A549 (cell line): ENCODE results near the gene KRT7. TPM values are rescaled to one million over a fixed set of nuclear protein-coding genes. Genes with fewer than 3 reads are reported as not detected.

Experiments used
- ATAC-seq, 2 experiments: fragments of 200-7000 bp in 1 of 2; fragments of >200 bp in 1 of 2; cut with Nextera tagmentation in 1 of 2; cut with Tn5 transposase in 1 of 2; 3 replicates each; pipeline versions ENCODE4 v1.8.0 to v1.9.1; 2018 to 2020; ENCODE audit warnings: mild to moderate bottlenecking in 1 of 2, moderate library complexity in 1 of 2
- CTCF ChIA-PET: fragments of 300-600 bp; sonication (Branson Sonifier 250); formaldehyde crosslinking; extraction: SDS; loops from one replicate; lab custom pipeline; 2021; ENCODE audit warnings: antibody characterized with exemption, inconsistent platforms; lab: Yijun Ruan, JAX
- POLR2A ChIA-PET: fragments of 350-600 bp; formaldehyde crosslinking; extraction: SDS; loops from one replicate; lab custom pipeline; 2021; ENCODE audit warnings: antibody characterized with exemption, inconsistent platforms; lab: Yijun Ruan, JAX
- DNase-seq, 2 experiments: peaks; one replicate each; pipeline versions ENCODE4 v3.0.0 to v3.0.0-alpha.2; 2011 to 2016; ENCODE audit warnings: low read depth in 1 of 2, low spot score in 1 of 2
- FAIRE-seq: peaks from 2 replicates; lab custom pipeline; 2011; peaks lifted over from hg19 to GRCh38; lab: Jason Lieb, UNC
- H3K27ac ChIP-seq, 2 experiments: fragments of >200 bp; sonication (Bioruptor Twin); formaldehyde crosslinking; 3 replicates each; pipeline ENCODE4 v1.5.1; 2016 to 2017
- H3K4me1 ChIP-seq: fragments of >200 bp; sonication (Bioruptor Twin); formaldehyde crosslinking; 3 replicates; pipeline ENCODE4 v1.6.1; 2016
- H3K4me2 ChIP-seq: fragments of >200 bp; sonication (Bioruptor Twin); formaldehyde crosslinking; 3 replicates; pipeline ENCODE4 v1.6.1; 2016
- H3K4me3 ChIP-seq: fragments of >200 bp; sonication (Bioruptor Twin); formaldehyde crosslinking; 3 replicates; pipeline ENCODE4 v1.5.1; 2016
- H3K9me3 ChIP-seq: fragments of >200 bp; sonication (Bioruptor Twin); formaldehyde crosslinking; 3 replicates; pipeline ENCODE4 v1.6.1; 2016
- CBX8 ChIP-seq: fragments of 200-600 bp; sonication (generic); IDR thresholded peaks from 2 replicates; pipeline ENCODE4 v1.6.1; 2016
- CEBPB ChIP-seq, 2 experiments: fragments of >200 bp in 1 of 2; sonication (Bioruptor Twin) in 1 of 2; formaldehyde crosslinking in 1 of 2; IDR thresholded peaks; 2 replicates each; pipeline ENCODE4 v1.6.1; 2012 to 2016
- CHD4 ChIP-seq: fragments of 200-600 bp; sonication (generic); IDR thresholded peaks from 2 replicates; pipeline ENCODE4 v1.6.1; 2016; ENCODE audit warnings: antibody characterized with exemption, mild to moderate bottlenecking, borderline replicate concordance
- ESRRA ChIP-seq: fragments of 150-350 bp; IDR thresholded peaks from 2 replicates; pipeline ENCODE4 v1.6.1; 2014; ENCODE audit warnings: mild to moderate bottlenecking, low read length, borderline replicate concordance
- FOSL2 ChIP-seq, 2 experiments: fragments of 450-650 bp in 1 of 2; fragments of >200 bp in 1 of 2; sonication (Bioruptor Twin) in 1 of 2; formaldehyde crosslinking; IDR thresholded peaks; 2 replicates each; pipeline versions ENCODE4 v1.5.0 to v1.6.1; 2016 to 2020; ENCODE audit warnings: mild to moderate bottlenecking in 1 of 2, moderate library complexity in 1 of 2
- HDAC2 ChIP-seq: fragments of 200-600 bp; sonication (generic); IDR thresholded peaks from 2 replicates; pipeline ENCODE4 v1.6.1; 2016
- HEYL ChIP-seq: fragments of 250-450 bp; sonication (Bioruptor Pico); IDR thresholded peaks from 2 replicates; pipeline ENCODE4 v1.8.0; 2021; ENCODE audit warnings: mild to moderate bottlenecking, moderate library complexity
- HOXA7 ChIP-seq: fragments of 250-450 bp; sonication (Bioruptor Pico); IDR thresholded peaks from 2 replicates; pipeline ENCODE4 v1.5.0; 2020; ENCODE audit warnings: mild to moderate bottlenecking, moderate library complexity
- JUN ChIP-seq, 2 experiments: fragments of >200 bp; sonication (Bioruptor Twin); formaldehyde crosslinking; IDR thresholded peaks; 2 replicates in 1 of 2; 3 replicates in 1 of 2; pipeline ENCODE4 v1.6.1; 2016 to 2017
- JUNB ChIP-seq: fragments of >200 bp; sonication (Bioruptor Twin); formaldehyde crosslinking; IDR thresholded peaks from 2 replicates; pipeline ENCODE4 v1.6.1; 2016
- MAFK ChIP-seq: fragments of 450-650 bp; IDR thresholded peaks from 2 replicates; pipeline ENCODE4 v1.6.1; 2014; ENCODE audit not compliant: partially characterized antibody
- MAZ ChIP-seq: fragments of 150-350 bp; IDR thresholded peaks from 2 replicates; pipeline ENCODE4 v1.6.1; 2014; ENCODE audit warnings: antibody characterized with exemption, low read depth, low read length, borderline replicate concordance
- MYC ChIP-seq: IDR thresholded peaks from 2 replicates; pipeline ENCODE4 v1.6.1; 2012; ENCODE audit warnings: mild to moderate bottlenecking, inconsistent platforms, low read length, improper control_type of control experiment, borderline replicate concordance
- NPAS2 ChIP-seq: fragments of 250-450 bp; sonication (Bioruptor Pico); IDR thresholded peaks from 2 replicates; pipeline ENCODE4 v1.8.0; 2022; ENCODE audit warnings: mild to moderate bottlenecking, moderate library complexity, borderline replicate concordance
- POLR2A ChIP-seq: IDR thresholded peaks from 2 replicates; pipeline ENCODE4 v1.6.1; 2012; ENCODE audit warnings: mild to moderate bottlenecking, low read length
- POLR2AphosphoS2 ChIP-seq: conservative IDR thresholded peaks from 2 replicates; pipeline ENCODE4 v1.6.1; 2012; ENCODE audit warnings: low read length, improper control_type of control experiment, inconsistent platforms
- RAD21 ChIP-seq, 2 experiments: fragments of >200 bp in 1 of 2; sonication (Bioruptor Twin) in 1 of 2; formaldehyde crosslinking in 1 of 2; IDR thresholded peaks in 1 of 2; conservative IDR thresholded peaks in 1 of 2; 2 replicates in 1 of 2; 3 replicates in 1 of 2; pipeline ENCODE4 v1.6.1; 2012 to 2018; ENCODE audit warnings: inconsistent platforms in 1 of 2
- RCOR1 ChIP-seq: fragments of 150-350 bp; IDR thresholded peaks from 2 replicates; pipeline ENCODE4 v1.6.1; 2014; ENCODE audit warnings: antibody characterized with exemption, low read length, low read depth
- RFX5 ChIP-seq: fragments of 450-650 bp; IDR thresholded peaks from 2 replicates; pipeline ENCODE4 v1.7.1; 2014; ENCODE audit warnings: antibody characterized with exemption, mild to moderate bottlenecking, moderate library complexity
- RNF2 ChIP-seq: fragments of 200-600 bp; sonication (generic); IDR thresholded peaks from 2 replicates; pipeline ENCODE4 v1.6.1; 2016; ENCODE audit warnings: low read depth, mild to moderate bottlenecking, antibody characterized with exemption, moderate library complexity, borderline replicate concordance
- SMC3 ChIP-seq: fragments of >200 bp; sonication (Bioruptor Twin); formaldehyde crosslinking; IDR thresholded peaks from 3 replicates; pipeline ENCODE4 v1.6.1; 2018; ENCODE audit warnings: inconsistent platforms
- SREBF2 ChIP-seq: fragments of 450-650 bp; IDR thresholded peaks from 2 replicates; pipeline ENCODE4 v1.6.1; 2014; ENCODE audit warnings: mild to moderate bottlenecking, moderate library complexity
- TFCP2L1 ChIP-seq: fragments of 250-450 bp; sonication (Bioruptor Pico); IDR thresholded peaks from 2 replicates; pipeline ENCODE4 v1.5.0; 2021; ENCODE audit warnings: mild to moderate bottlenecking
- TP53 ChIP-seq: fragments of 250-450 bp; sonication (Bioruptor Pico); IDR thresholded peaks from 2 replicates; pipeline ENCODE4 v1.5.0; 2021; ENCODE audit warnings: mild to moderate bottlenecking, moderate library complexity
- WGBS: methylation state at CpG from one replicate; pipeline ENCODE4 v1.1.6; 2017; ENCODE audit errors: missing lambda C conversion rate; 5-methylcytosine and 5-hydroxymethylcytosine counted together
- polyA plus RNA-seq, 4 experiments: library from polyadenylated mRNA; depleted of rRNA in 3 of 4; stranded (reverse); fragments of >200 nt; fragmentation: RNase III in 1 of 4; extraction: RNeasy Plus Mini Kit Qiagen cat#74134 plus additional on column Dnase treatment in 1 of 4; gene quantifications; 2 replicates in 3 of 4; 3 replicates in 1 of 4; pipeline ENCODE4 v1.2.3, GENCODE V29; 2011 to 2017
- TF ChIP-seq, protein P1 (sequence below): IDR thresholded peaks from 2 replicates; pipeline ENCODE4 v1.6.1; 2012; ENCODE audit warnings: low read depth, borderline replicate concordance
- TF ChIP-seq, protein P2 (sequence below): fragments of >200 bp; sonication (Bioruptor Twin); formaldehyde crosslinking; IDR thresholded peaks from 3 replicates; pipeline ENCODE4 v1.6.1; 2016
- TF ChIP-seq, protein P3 (sequence below): fragments of 250-450 bp; sonication (Bioruptor Pico); IDR thresholded peaks from 2 replicates; pipeline ENCODE4 v1.5.0; 2021; ENCODE audit warnings: mild to moderate bottlenecking, moderate library complexity, borderline replicate concordance
- TF ChIP-seq, protein P4 (sequence below): fragments of >200 bp; sonication (Bioruptor Twin); formaldehyde crosslinking; IDR thresholded peaks from 3 replicates; pipeline ENCODE4 v1.5.1; 2016
- TF ChIP-seq, protein P5 (sequence below): fragments of 450-650 bp; IDR thresholded peaks from 2 replicates; pipeline ENCODE4 v1.6.1; 2014; ENCODE audit warnings: antibody characterized with exemption
- TF ChIP-seq, protein P6 (sequence below): fragments of 250-450 bp; sonication (Bioruptor Pico); IDR thresholded peaks from 2 replicates; pipeline ENCODE4 v1.5.0; 2020; ENCODE audit warnings: low read depth, mild to moderate bottlenecking, moderate library complexity
- TF ChIP-seq, protein P7 (sequence below): fragments of 150-350 bp; IDR thresholded peaks from 2 replicates; pipeline ENCODE4 v1.6.1; 2014; ENCODE audit warnings: low read depth, mild to moderate bottlenecking, low read length

Gene KRT7
- polyA plus RNA-seq, 2 of the 4 experiments (the other 2 are of a cell fraction), result 2,623 to 3,055 TPM

DNA sequence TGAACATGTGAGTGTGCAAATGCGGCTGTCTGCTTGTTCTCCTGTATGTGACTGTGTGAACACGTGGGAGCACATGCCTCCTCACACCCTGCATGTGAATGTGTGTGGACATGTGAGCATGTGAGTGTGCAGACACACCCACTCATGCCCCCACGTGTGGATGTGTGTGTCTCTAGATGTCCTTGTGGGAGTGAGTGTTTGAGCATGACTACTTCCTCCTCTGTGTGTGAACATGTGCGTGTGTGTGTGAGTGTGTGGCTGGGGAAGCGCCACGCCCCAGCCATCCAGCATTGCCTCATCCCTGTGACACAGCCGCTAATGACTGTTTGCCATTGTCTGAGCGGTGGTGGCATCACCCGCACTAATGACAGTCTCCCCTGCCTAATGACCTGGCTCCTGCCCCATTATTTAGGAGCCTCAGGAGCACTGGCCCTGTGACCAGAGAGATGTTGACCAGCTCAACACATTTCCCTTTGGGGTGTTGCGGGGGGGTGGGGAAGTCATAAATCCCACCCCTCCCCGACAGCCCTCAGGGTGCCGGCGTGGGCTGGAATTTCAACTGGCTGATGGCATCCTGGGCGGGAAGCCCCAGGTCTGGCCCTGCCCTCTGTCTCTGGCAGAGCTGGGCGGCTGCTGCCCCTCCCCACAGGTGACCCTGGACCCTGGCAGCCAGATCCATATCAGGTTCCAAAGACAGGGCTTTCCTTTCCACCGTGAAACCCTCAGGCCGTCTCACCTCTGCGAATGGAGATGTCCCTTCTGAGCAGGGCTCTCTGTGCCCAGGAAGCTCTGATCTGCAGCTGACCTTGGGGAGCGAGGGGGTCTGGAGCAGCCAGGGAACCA, 29.7 kb upstream of the KRT7 start:
- peak overlapping the region; percentile 60 for H3K4me2 ChIP-seq
- CTCF ChIA-PET, result interaction anchor here (0.6 to 14.1 kb wide), 4 partner anchors 20 to 81 kb away, joined by 3 to 175 read pairs (median 3); no protein-coding TSS in a partner anchor
- TF ChIP-seq, protein P1, sequence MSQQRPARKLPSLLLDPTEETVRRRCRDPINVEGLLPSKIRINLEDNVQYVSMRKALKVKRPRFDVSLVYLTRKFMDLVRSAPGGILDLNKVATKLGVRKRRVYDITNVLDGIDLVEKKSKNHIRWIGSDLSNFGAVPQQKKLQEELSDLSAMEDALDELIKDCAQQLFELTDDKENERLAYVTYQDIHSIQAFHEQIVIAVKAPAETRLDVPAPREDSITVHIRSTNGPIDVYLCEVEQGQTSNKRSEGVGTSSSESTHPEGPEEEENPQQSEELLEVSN, result peak; percentile 73; the same call in 1 of the 2 replicates
- TF ChIP-seq, protein P2, sequence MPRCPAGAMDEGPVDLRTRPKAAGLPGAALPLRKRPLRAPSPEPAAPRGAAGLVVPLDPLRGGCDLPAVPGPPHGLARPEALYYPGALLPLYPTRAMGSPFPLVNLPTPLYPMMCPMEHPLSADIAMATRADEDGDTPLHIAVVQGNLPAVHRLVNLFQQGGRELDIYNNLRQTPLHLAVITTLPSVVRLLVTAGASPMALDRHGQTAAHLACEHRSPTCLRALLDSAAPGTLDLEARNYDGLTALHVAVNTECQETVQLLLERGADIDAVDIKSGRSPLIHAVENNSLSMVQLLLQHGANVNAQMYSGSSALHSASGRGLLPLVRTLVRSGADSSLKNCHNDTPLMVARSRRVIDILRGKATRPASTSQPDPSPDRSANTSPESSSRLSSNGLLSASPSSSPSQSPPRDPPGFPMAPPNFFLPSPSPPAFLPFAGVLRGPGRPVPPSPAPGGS, result peak; percentile 58; the same call in 2 of the 3 replicates
- TF ChIP-seq, protein P3, sequence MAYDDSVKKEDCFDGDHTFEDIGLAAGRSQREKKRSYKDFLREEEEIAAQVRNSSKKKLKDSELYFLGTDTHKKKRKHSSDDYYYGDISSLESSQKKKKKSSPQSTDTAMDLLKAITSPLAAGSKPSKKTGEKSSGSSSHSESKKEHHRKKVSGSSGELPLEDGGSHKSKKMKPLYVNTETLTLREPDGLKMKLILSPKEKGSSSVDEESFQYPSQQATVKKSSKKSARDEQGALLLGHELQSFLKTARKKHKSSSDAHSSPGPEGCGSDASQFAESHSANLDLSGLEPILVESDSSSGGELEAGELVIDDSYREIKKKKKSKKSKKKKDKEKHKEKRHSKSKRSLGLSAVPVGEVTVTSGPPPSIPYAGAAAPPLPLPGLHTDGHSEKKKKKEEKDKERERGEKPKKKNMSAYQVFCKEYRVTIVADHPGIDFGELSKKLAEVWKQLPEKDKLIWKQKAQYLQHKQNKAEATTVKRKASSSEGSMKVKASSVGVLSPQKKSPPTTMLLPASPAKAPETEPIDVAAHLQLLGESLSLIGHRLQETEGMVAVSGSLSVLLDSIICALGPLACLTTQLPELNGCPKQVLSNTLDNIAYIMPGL (CRISPR knock-in tag), result no peak
- TF ChIP-seq RCOR1 (no peak), ESRRA (no peak), RFX5 (no peak), CHD4 (no peak), POLR2A (no peak), SMC3 (no peak; the same call in 2 of the 3 replicates), JUN (IDR thresholded peaks at IDR 0.05) (peak; percentile 74 to 82; a peak in 3 of 5 replicates), SREBF2 (no peak), MYC (peak; percentile 87), NPAS2 (CRISPR knock-in tag) (peak; percentile 87), CBX8 (no peak), POLR2AphosphoS2 (no peak), TP53 (CRISPR knock-in tag) (peak; percentile 87; the same call in 1 of the 2 replicates), MAZ (no peak), HEYL (peak; percentile 47; the same call in 1 of the 2 replicates), TFCP2L1 (CRISPR knock-in tag) (0 out of 2 replicates have a peak, but pooled peaks have one; percentile 15), HDAC2 (no peak), FOSL2 (IDR thresholded peaks at IDR 0.05) (peak; percentile 65), FOSL2 (CRISPR knock-in tag; IDR thresholded peaks at IDR 0.05) (peak; percentile 83), MAFK (no peak), JUNB (peak; percentile 68), CEBPB (IDR thresholded peaks at IDR 0.05) (peak; percentile 89 to 92), RAD21 (conservative IDR thresholded peaks at IDR 0.05 in 1 of 2, IDR thresholded peaks at IDR 0.05 in 1 of 2) (no peak), RNF2 (no peak), HOXA7 (CRISPR knock-in tag) (peak; percentile 86; the same call in 1 of the 2 replicates)
- TF ChIP-seq, protein P4, sequence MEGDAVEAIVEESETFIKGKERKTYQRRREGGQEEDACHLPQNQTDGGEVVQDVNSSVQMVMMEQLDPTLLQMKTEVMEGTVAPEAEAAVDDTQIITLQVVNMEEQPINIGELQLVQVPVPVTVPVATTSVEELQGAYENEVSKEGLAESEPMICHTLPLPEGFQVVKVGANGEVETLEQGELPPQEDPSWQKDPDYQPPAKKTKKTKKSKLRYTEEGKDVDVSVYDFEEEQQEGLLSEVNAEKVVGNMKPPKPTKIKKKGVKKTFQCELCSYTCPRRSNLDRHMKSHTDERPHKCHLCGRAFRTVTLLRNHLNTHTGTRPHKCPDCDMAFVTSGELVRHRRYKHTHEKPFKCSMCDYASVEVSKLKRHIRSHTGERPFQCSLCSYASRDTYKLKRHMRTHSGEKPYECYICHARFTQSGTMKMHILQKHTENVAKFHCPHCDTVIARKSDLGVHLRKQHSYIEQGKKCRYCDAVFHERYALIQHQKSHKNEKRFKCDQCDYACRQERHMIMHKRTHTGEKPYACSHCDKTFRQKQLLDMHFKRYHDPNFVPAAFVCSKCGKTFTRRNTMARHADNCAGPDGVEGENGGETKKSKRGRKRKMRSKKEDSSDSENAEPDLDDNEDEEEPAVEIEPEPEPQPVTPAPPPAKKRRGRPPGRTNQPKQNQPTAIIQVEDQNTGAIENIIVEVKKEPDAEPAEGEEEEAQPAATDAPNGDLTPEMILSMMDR, result no peak
- TF ChIP-seq, protein P5, sequence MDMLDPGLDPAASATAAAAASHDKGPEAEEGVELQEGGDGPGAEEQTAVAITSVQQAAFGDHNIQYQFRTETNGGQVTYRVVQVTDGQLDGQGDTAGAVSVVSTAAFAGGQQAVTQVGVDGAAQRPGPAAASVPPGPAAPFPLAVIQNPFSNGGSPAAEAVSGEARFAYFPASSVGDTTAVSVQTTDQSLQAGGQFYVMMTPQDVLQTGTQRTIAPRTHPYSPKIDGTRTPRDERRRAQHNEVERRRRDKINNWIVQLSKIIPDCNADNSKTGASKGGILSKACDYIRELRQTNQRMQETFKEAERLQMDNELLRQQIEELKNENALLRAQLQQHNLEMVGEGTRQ, result peak; percentile 80
- TF ChIP-seq, protein P6, sequence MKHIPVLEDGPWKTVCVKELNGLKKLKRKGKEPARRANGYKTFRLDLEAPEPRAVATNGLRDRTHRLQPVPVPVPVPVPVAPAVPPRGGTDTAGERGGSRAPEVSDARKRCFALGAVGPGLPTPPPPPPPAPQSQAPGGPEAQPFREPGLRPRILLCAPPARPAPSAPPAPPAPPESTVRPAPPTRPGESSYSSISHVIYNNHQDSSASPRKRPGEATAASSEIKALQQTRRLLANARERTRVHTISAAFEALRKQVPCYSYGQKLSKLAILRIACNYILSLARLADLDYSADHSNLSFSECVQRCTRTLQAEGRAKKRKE (CRISPR knock-in tag), result peak; percentile 94
- TF ChIP-seq, protein P7, sequence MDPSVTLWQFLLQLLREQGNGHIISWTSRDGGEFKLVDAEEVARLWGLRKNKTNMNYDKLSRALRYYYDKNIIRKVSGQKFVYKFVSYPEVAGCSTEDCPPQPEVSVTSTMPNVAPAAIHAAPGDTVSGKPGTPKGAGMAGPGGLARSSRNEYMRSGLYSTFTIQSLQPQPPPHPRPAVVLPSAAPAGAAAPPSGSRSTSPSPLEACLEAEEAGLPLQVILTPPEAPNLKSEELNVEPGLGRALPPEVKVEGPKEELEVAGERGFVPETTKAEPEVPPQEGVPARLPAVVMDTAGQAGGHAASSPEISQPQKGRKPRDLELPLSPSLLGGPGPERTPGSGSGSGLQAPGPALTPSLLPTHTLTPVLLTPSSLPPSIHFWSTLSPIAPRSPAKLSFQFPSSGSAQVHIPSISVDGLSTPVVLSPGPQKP, result no peak

More for the DNA sequence above, 29.7 kb upstream of the KRT7 start:
- peak; percentile 92 for FAIRE-seq
- Histone ChIP-seq H3K4me1 (peaks cover 90% of the 10 kb centered on the region), H3K9me3 (no peaks in the 10 kb centered on the region), H3K27ac (peak overlapping the region; percentile 87 to 96), H3K4me3 (no peak overlapping the region)
- peak; percentile 66 to 96 for DNase-seq
- POLR2A ChIA-PET, result interaction anchor here (1.4 to 1.5 kb wide), 2 partner anchors 11 to 17 kb away, joined by 3 to 14 read pairs; partner anchors contain the start of gene KRT80
- WGBS, result 17% methylated on average over 18 of the region's 19 CpGs
- ATAC-seq, result peak; percentile 67 to 75
